Glutamatergic neuron (in vitro differentiated cells): Measurements from ENCODE around the gene CAMK2D. TPM values are rescaled to one million over a fixed set of nuclear protein-coding genes. Genes with fewer than 3 reads are reported as not detected.

Experiments used
- DNase-seq: peaks from one replicate; pipeline ENCODE4 v3.0.0; 2022
- H3K27ac Mint-ChIP-seq: one replicate; pipeline ENCODE4 v1.8.0; 2020; ENCODE audit warnings: mild to moderate bottlenecking, mixed read lengths, inconsistent platforms; ENCODE audit not compliant: unreplicated experiment
- H3K27me3 Mint-ChIP-seq: one replicate; pipeline ENCODE4 v1.8.0; 2020; ENCODE audit warnings: mild to moderate bottlenecking, moderate library complexity, mixed read lengths, inconsistent platforms; ENCODE audit not compliant: unreplicated experiment
- H3K36me3 Mint-ChIP-seq: one replicate; pipeline ENCODE4 v1.8.0; 2020; ENCODE audit warnings: mild to moderate bottlenecking, mixed read lengths, inconsistent platforms; ENCODE audit not compliant: unreplicated experiment
- H3K4me1 Mint-ChIP-seq: one replicate; pipeline ENCODE4 v1.8.0; 2020; ENCODE audit warnings: mild to moderate bottlenecking, low read depth, mixed read lengths, inconsistent platforms; ENCODE audit not compliant: unreplicated experiment
- H3K4me3 Mint-ChIP-seq: one replicate; pipeline ENCODE4 v1.8.0; 2020; ENCODE audit warnings: mild to moderate bottlenecking, mixed read lengths, inconsistent platforms; ENCODE audit not compliant: unreplicated experiment
- H3K9me3 Mint-ChIP-seq: one replicate; pipeline ENCODE4 v1.8.0; 2020; ENCODE audit warnings: mild to moderate bottlenecking, moderate library complexity, mixed read lengths, inconsistent platforms; ENCODE audit not compliant: unreplicated experiment
- CTCF ChIP-seq: fragments of 200-600 bp; sonication (generic); IDR thresholded peaks from one replicate; pipeline ENCODE4 v1.5.0; 2021; ENCODE audit not compliant: partially characterized antibody, unreplicated experiment
- total RNA-seq: library from RNA; stranded (reverse); fragmentation: NEBNext Ultra II Directional; extraction: Animal tissue kit (Norgen Biotek cat#: 25700); gene quantifications from one replicate; pipeline ENCODE4 v1.2.1, GENCODE V29; 2021; ENCODE audit not compliant: unreplicated experiment

CAMK2D gene
- total RNA-seq, 1 donor from 2014 or later = 24.8 TPM

GRCh38 chr4:113537203-113537602, 224.3 kb downstream of the CAMK2D start:
- Mint-ChIP-seq H3K4me1 (peaks cover 7% of the 10 kb centered on the region), H3K9me3 (peaks cover 2% of the 10 kb centered on the region), H3K27ac (no peak overlapping the region), H3K36me3 (no peaks in the 10 kb centered on the region), H3K27me3 (no peaks in the 10 kb centered on the region), H3K4me3 (no peak overlapping the region)
- DNase-seq = no peak
- no peak for TF ChIP-seq CTCF

GRCh38 chr4:113534711-113535110, 226.8 kb downstream of the CAMK2D start:
- peaks cover 2% of the 10 kb centered on the region for H3K9me3 Mint-ChIP-seq
- peaks cover 5% of the 10 kb centered on the region for H3K4me1 Mint-ChIP-seq
- DNase-seq = no peak
- H3K4me3 Mint-ChIP-seq = no peak overlapping the region
- no peak overlapping the region for H3K27ac Mint-ChIP-seq
- no peaks in the 10 kb centered on the region for H3K36me3 Mint-ChIP-seq
- no peaks in the 10 kb centered on the region for H3K27me3 Mint-ChIP-seq
- no peak for TF ChIP-seq CTCF

- H3K27me3 Mint-ChIP-seq = no peaks in the 10 kb centered on the region
- H3K36me3 Mint-ChIP-seq = no peaks in the 10 kb centered on the region
- H3K9me3 Mint-ChIP-seq = peaks cover 2% of the 10 kb centered on the region
- no peak for DNase-seq
- no peak overlapping the region for H3K4me3 Mint-ChIP-seq
- TF ChIP-seq CTCF = no peak
- H3K4me1 Mint-ChIP-seq = peaks cover 5% of the 10 kb centered on the region
- H3K27ac Mint-ChIP-seq = no peak overlapping the region
Measured at GRCh38 chr4:113531572-113531971, 230.0 kb downstream of the CAMK2D start.

GRCh38 chr4:113528395-113528794, 233.1 kb downstream of the CAMK2D start:
- H3K4me1 Mint-ChIP-seq = no peaks in the 10 kb centered on the region
- no peak for DNase-seq
- H3K36me3 Mint-ChIP-seq = no peaks in the 10 kb centered on the region
- TF ChIP-seq CTCF = no peak
- H3K9me3 Mint-ChIP-seq = no peaks in the 10 kb centered on the region
- H3K27ac Mint-ChIP-seq = no peak overlapping the region
- no peak overlapping the region for H3K4me3 Mint-ChIP-seq
- peaks cover 3% of the 10 kb centered on the region for H3K27me3 Mint-ChIP-seq

- Mint-ChIP-seq H3K4me1 (no peaks in the 10 kb centered on the region), H3K27me3 (peaks cover 3% of the 10 kb centered on the region), H3K9me3 (no peaks in the 10 kb centered on the region), H3K4me3 (no peak overlapping the region), H3K27ac (no peak overlapping the region), H3K36me3 (no peaks in the 10 kb centered on the region)
- no peak for TF ChIP-seq CTCF
- DNase-seq = no peak
Measured at GRCh38 chr4:113525521-113525920, 236.0 kb downstream of the CAMK2D start.
